OCI-LY7 (cell line): ENCODE measurements around the gene APOL1. TPM values are rescaled to one million over a fixed set of nuclear protein-coding genes. Genes with fewer than 3 reads are reported as not detected.
"Not testable (repeated sequence)": the region's sequence is repeated elsewhere in the genome, so short reads cannot be mapped to it uniquely, and the experiment has no call there.

Experiments
- BruUV-seq: library from RNA; stranded (reverse); fragments of 400-500 nt; replicated peaks from 2 replicates; lab custom pipeline; 2021; lab: Mats Ljungman, UMichigan
- CTCF ChIA-PET: fragments of 300-600 bp; sonication (Branson Sonifier 250); formaldehyde crosslinking; loops from one replicate; lab custom pipeline; 2022; ENCODE audit warnings: antibody characterized with exemption; ENCODE audit not compliant: unreplicated experiment; lab: Charles Lee
- POLR2A ChIA-PET: fragments of 300-600 bp; sonication (Branson Sonifier 250); formaldehyde crosslinking; loops from one replicate; lab custom pipeline; 2022; ENCODE audit warnings: antibody characterized with exemption; lab: Charles Lee
- DNase-seq: peaks from one replicate; pipeline ENCODE4 v3.0.0-alpha.2; 2015; ENCODE audit warnings: low spot score
- H2AFZ ChIP-seq: fragments of 200-600 bp; sonication (generic), shearing (Covaris generic); 2 replicates; pipeline ENCODE4 v1.6.1; 2014; ENCODE audit warnings: mild to moderate bottlenecking, antibody characterized with exemption, low read length, moderate library complexity
- H3K27ac ChIP-seq: fragments of 200-600 bp; sonication (generic); 2 replicates; pipeline ENCODE4 v1.5.1; 2014; ENCODE audit warnings: mixed run types, low read depth, mild to moderate bottlenecking, moderate library complexity, low read length, inconsistent platforms; ENCODE audit not compliant: poor library complexity, severe bottlenecking
- H3K36me3 ChIP-seq: fragments of 200-600 bp; sonication (generic); 2 replicates; pipeline ENCODE4 v1.6.1; 2014; ENCODE audit warnings: mild to moderate bottlenecking, antibody characterized with exemption, low read length, moderate library complexity, mixed read lengths; ENCODE audit not compliant: insufficient read depth
- H3K4me1 ChIP-seq: fragments of 200-600 bp; sonication (generic); 2 replicates; pipeline ENCODE4 v1.5.1; 2014; ENCODE audit warnings: mild to moderate bottlenecking, low read length; ENCODE audit not compliant: insufficient read depth, poor library complexity, severe bottlenecking
- H3K4me2 ChIP-seq: fragments of 200-600 bp; sonication (generic); 2 replicates; pipeline ENCODE4 v1.6.1; 2014; ENCODE audit warnings: mild to moderate bottlenecking, low read length
- H3K4me3 ChIP-seq: fragments of 200-600 bp; sonication (generic); 2 replicates; pipeline ENCODE4 v1.5.1; 2014; ENCODE audit warnings: mild to moderate bottlenecking, low read depth, low read length; ENCODE audit not compliant: poor library complexity, severe bottlenecking
- H3K79me2 ChIP-seq: fragments of 200-600 bp; sonication (generic); 2 replicates; pipeline ENCODE4 v1.6.1; 2016; ENCODE audit warnings: low read depth, mild to moderate bottlenecking, low read length, moderate library complexity, mixed read lengths; ENCODE audit not compliant: insufficient read depth
- H3K9me2 ChIP-seq: fragments of 200-600 bp; sonication (generic); 2 replicates; pipeline ENCODE4 v1.6.1; 2016; ENCODE audit warnings: mild to moderate bottlenecking, low read length, mixed read lengths; ENCODE audit not compliant: insufficient read depth
- H3K9me3 ChIP-seq: fragments of 200-600 bp; sonication (generic); 2 replicates; pipeline ENCODE4 v1.6.1; 2014; ENCODE audit warnings: mild to moderate bottlenecking, mixed run types, low read length, mixed read lengths
- H4K20me1 ChIP-seq: fragments of 200-600 bp; sonication (generic); 2 replicates; pipeline ENCODE4 v1.6.1; 2014; ENCODE audit warnings: mild to moderate bottlenecking, antibody characterized with exemption, low read length, moderate library complexity, mixed read lengths; ENCODE audit not compliant: insufficient read depth
- CTCF ChIP-seq: fragments of 200-600 bp; sonication (generic); conservative IDR thresholded peaks from 2 replicates; pipeline ENCODE4 v1.5.1; 2014; ENCODE audit warnings: mild to moderate bottlenecking, antibody characterized with exemption, low read length, moderate library complexity, mixed read lengths
- EZH2phosphoT487 ChIP-seq: fragments of 200-600 bp; sonication (generic); IDR thresholded peaks from 2 replicates; pipeline ENCODE4 v1.6.1; 2018; ENCODE audit warnings: low read depth, borderline replicate concordance, mild to moderate bottlenecking, mixed run types, antibody characterized with exemption, low read length, moderate library complexity, mixed read lengths
- intact Hi-C: fragments of 100-400 bp; cut with micrococcal nuclease; formaldehyde crosslinking; loops from one replicate; pipeline ENCODE4 v1.10.0; 2022; ENCODE audit not compliant: unreplicated experiment
- total RNA-seq, 2 experiments: library from RNA; depleted of rRNA in 1 of 2; stranded (reverse); fragments of >200 nt in 1 of 2; shearing (Covaris generic) in 1 of 2; gene quantifications; 2 replicates each; pipeline ENCODE4 v1.2.3, GENCODE V29; 2014 to 2022

The APOL1 gene
- total RNA-seq, 2 experiments from 2014 or later = 0.42 to 0.47 TPM

GRCh38 chr22:36206255-36206654 lies 46.7 kb upstream of the APOL1 start:
- ChIA-PET CTCF (no interaction called here), POLR2A (no interaction called here)
- intact Hi-C loops = no loop called here

DNA sequence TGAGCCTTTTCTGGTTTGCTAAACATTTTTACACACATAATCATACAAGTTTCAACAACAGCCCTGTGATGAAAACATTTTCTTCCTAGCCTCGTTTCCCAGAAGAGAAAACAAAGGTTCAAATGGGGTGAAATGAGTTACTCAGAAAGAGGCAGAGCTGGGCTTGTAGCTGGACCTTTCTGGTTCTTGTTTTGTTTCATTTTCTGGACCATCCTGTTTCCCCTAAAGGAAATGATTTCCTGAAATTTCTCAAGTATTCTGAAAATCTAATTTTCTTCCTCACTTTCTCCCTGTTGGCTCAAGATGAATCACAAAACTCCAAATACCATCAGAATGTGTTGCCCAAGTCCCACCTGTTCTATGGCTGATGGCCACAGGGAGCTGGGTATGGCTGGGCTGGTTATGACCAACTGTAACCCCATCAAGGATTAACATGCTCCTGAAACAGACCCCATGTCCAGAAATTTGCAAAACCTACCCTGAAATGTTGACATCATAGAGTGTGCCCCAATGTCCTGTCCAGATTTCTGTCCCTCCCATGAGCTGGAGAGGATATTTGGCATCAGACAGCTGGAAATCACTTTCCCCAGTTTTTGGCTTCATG lies 44.7 kb upstream of the APOL1 start:
- H3K4me2 ChIP-seq = no peak overlapping the region
- H3K9me3 ChIP-seq = peaks cover 12% of the 10 kb centered on the region; the same call in 1 of the 2 replicates
- intact Hi-C loops = no loop called here
- H3K4me1 ChIP-seq = peaks cover 3% of the 10 kb centered on the region
- no peak for DNase-seq
- no peaks in the 10 kb centered on the region for H3K36me3 ChIP-seq
- ChIA-PET POLR2A (no interaction called here), CTCF (no interaction called here)
- no peak overlapping the region for H3K27ac ChIP-seq
- H3K79me2 ChIP-seq = no peaks in the 10 kb centered on the region
- no peak overlapping the region for H3K4me3 ChIP-seq
- no TSS peak for BruUV-seq
- TF ChIP-seq EZH2phosphoT487 (no peak), CTCF (no peak)
- H4K20me1 ChIP-seq = no peaks in the 10 kb centered on the region
- no peak overlapping the region for H2AFZ ChIP-seq
- no peaks in the 10 kb centered on the region for H3K9me2 ChIP-seq

More at GRCh38 chr22:36206255-36206654, 46.7 kb upstream of the APOL1 start:
- Histone ChIP-seq H3K27ac (no peak overlapping the region), H3K36me3 (no peaks in the 10 kb centered on the region), H3K4me2 (no peak overlapping the region), H3K9me2 (no peaks in the 10 kb centered on the region), H3K4me3 (no peak overlapping the region), H2AFZ (peak overlapping the region; percentile 16; the same call in 1 of the 2 replicates), H4K20me1 (no peaks in the 10 kb centered on the region), H3K79me2 (no peaks in the 10 kb centered on the region), H3K4me1 (peaks cover 3% of the 10 kb centered on the region), H3K9me3 (peaks cover 12% of the 10 kb centered on the region; the same call in 1 of the 2 replicates)
- TF ChIP-seq EZH2phosphoT487 (no peak), CTCF (no peak)
- no peak for DNase-seq
- BruUV-seq = no TSS peak

DNA sequence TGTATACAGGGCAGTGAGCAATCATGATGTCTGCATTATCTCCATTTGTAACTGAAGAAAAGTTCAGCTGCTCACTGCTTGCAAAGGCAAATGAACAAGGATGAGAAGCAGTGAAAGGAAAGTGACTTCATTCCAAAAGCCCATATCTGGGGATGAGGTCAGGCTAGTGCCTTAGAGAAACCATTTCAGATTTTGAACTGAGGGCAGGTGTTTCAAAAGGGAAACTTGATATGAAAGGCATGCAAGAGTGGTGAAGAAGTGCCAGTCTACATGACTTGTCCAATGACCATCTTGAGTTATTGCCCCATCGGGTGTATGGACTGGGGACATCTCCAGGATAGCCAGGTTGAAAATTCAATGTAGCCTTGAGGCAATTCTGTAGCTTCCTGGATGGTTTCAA lies 44.0 kb upstream of the APOL1 start:
- Histone ChIP-seq H3K9me2 (no peaks in the 10 kb centered on the region), H3K4me2 (no peak overlapping the region), H3K9me3 (peaks cover 12% of the 10 kb centered on the region; the same call in 1 of the 2 replicates), H3K79me2 (no peaks in the 10 kb centered on the region), H3K27ac (no peak overlapping the region), H3K4me1 (peaks cover 3% of the 10 kb centered on the region), H3K36me3 (no peaks in the 10 kb centered on the region), H3K4me3 (no peak overlapping the region), H2AFZ (no peak overlapping the region), H4K20me1 (no peaks in the 10 kb centered on the region)
- intact Hi-C loops = no loop called here
- BruUV-seq = no TSS peak
- ChIA-PET POLR2A (no interaction called here), CTCF (no interaction called here)
- no peak for DNase-seq
- TF ChIP-seq CTCF (no peak), EZH2phosphoT487 (no peak)

GRCh38 chr22:36209488-36209908 lies 43.4 kb upstream of the APOL1 start:
- peaks cover 12% of the 10 kb centered on the region; the same call in 1 of the 2 replicates for H3K9me3 ChIP-seq
- H3K36me3 ChIP-seq, H3K27ac ChIP-seq, H3K4me3 ChIP-seq, BruUV-seq, H3K4me2 ChIP-seq, H2AFZ ChIP-seq, POLR2A ChIA-PET, CTCF ChIA-PET, H4K20me1 ChIP-seq, H3K4me1 ChIP-seq, H3K79me2 ChIP-seq, intact Hi-C loops, H3K9me2 ChIP-seq: not testable (repeated sequence)
- DNase-seq = peak; percentile 2
